AG04449 (cell line): ENCODE data around the gene COLGALT1.

Source experiments
- CTCF ChIA-PET: fragments of 350-600 bp; formaldehyde crosslinking; extraction: SDS; loops from one replicate; lab custom pipeline; 2021; ENCODE audit warnings: antibody characterized with exemption; lab: Yijun Ruan, JAX
- POLR2A ChIA-PET: fragments of 400-600, 350-600 bp; formaldehyde crosslinking; extraction: SDS; loops from one replicate; lab custom pipeline; 2020; ENCODE audit warnings: antibody characterized with exemption, inconsistent platforms; lab: Yijun Ruan, JAX
- DNase-seq: peaks from one replicate; pipeline ENCODE4 v3.0.0-alpha.2; 2010; ENCODE audit warnings: low read depth, low spot score
- H3K4me3 ChIP-seq: 2 replicates; pipeline ENCODE4 v1.5.1; 2011; ENCODE audit warnings: low read depth, mild to moderate bottlenecking, control low read depth, low read length
- CTCF ChIP-seq: IDR thresholded peaks from one replicate; pipeline ENCODE4 v1.5.1; 2011; ENCODE audit warnings: mild to moderate bottlenecking, moderate library complexity, low read length, control low read depth, inconsistent platforms; ENCODE audit not compliant: insufficient read depth; ENCODE audit errors: missing control alignments

COLGALT1 gene

GRCh38 chr19:17599780-17600179, 44.3 kb downstream of the COLGALT1 start:
- DNase-seq: no peak
- TF ChIP-seq CTCF: no peak
- POLR2A ChIA-PET: no interaction called here
- no peak overlapping the region for H3K4me3 ChIP-seq
- CTCF ChIA-PET: interaction anchor here (1.3 kb wide), 1 partner anchor 25 kb away, joined by 3 read pairs; no protein-coding TSS in a partner anchor

GRCh38 chr19:17601683-17602082, 46.2 kb downstream of the COLGALT1 start:
- no peak for TF ChIP-seq CTCF
- no peak for DNase-seq
- CTCF ChIA-PET: no interaction called here
- no peak overlapping the region for H3K4me3 ChIP-seq
- POLR2A ChIA-PET: no interaction called here

GRCh38 chr19:17602217-17602616, 46.8 kb downstream of the COLGALT1 start:
- POLR2A ChIA-PET: no interaction called here
- CTCF ChIA-PET: no interaction called here
- H3K4me3 ChIP-seq: no peak overlapping the region
- no peak for DNase-seq
- no peak for TF ChIP-seq CTCF

GRCh38 chr19:17602872-17603510, 47.5 kb downstream of the COLGALT1 start:
- ChIA-PET POLR2A (no interaction called here), CTCF (interaction anchor here (1.4 to 3.1 kb wide), 2 partner anchors 28 to 29 kb away, joined by 4 to 12 read pairs; no protein-coding TSS in a partner anchor)
- no peak for TF ChIP-seq CTCF
- no peak for DNase-seq
- no peak overlapping the region for H3K4me3 ChIP-seq

- ChIA-PET CTCF (interaction anchor here (1.0 to 3.1 kb wide), 5 partner anchors 19 to 162 kb away, joined by 3 to 12 read pairs (median 4); no protein-coding TSS in a partner anchor), POLR2A (interaction anchor here (0.6 kb wide), 1 partner anchor 499 kb away, joined by 3 read pairs; no protein-coding TSS in a partner anchor)
- H3K4me3 ChIP-seq: no peak overlapping the region
- TF ChIP-seq CTCF: no peak
- DNase-seq: no peak
Observed at GRCh38 chr19:17604372-17605025, 49.0 kb downstream of the COLGALT1 start.

GRCh38 chr19:17605117-17605516, 49.7 kb downstream of the COLGALT1 start:
- H3K4me3 ChIP-seq: no peak overlapping the region
- ChIA-PET POLR2A (no interaction called here), CTCF (interaction anchor here (0.7 to 3.1 kb wide), 11 partner anchors 10 to 163 kb away, joined by 3 to 12 read pairs (median 4); no protein-coding TSS in a partner anchor)
- TF ChIP-seq CTCF: no peak
- DNase-seq: no peak
